Ecto neural progenitor cell (in vitro differentiated cells): Measurements from ENCODE around the gene NEK1.
"Not testable (repeated sequence)": the region's sequence is repeated elsewhere in the genome, so short reads cannot be mapped to it uniquely, and the experiment has no call there.

Experiments used
- DNase-seq: peaks from one replicate; pipeline ENCODE4 v3.0.0-alpha.2; 2018; ENCODE audit warnings: low spot score

NEK1 gene

GRCh38 chr4:169627307-169627706 lies 14.9 kb upstream of the NEK1 start:
- no peak for DNase-seq

GRCh38 chr4:169626331-169627282 lies 14.2 kb upstream of the NEK1 start:
- no peak for DNase-seq

- DNase-seq, result no peak
Observed at GRCh38 chr4:169625886-169626285, 13.5 kb upstream of the NEK1 start.

GRCh38 chr4:169624012-169624411 lies 11.6 kb upstream of the NEK1 start:
- not testable (repeated sequence) for DNase-seq

GRCh38 chr4:169622566-169622965 lies 10.2 kb upstream of the NEK1 start:
- no peak for DNase-seq

GRCh38 chr4:169621731-169622492 lies 9.5 kb upstream of the NEK1 start:
- DNase-seq, result no peak

- no peak for DNase-seq
Observed at GRCh38 chr4:169620880-169621248, 8.5 kb upstream of the NEK1 start.

GRCh38 chr4:169619958-169620879 lies 7.8 kb upstream of the NEK1 start, which contains the start of gene CLCN3:
Gene CLCN3, plus strand, starts transcription at chr4:169620578. Its CDS starts 15,351 bp downstream, at chr4:169635929.
- peak; percentile 99 for DNase-seq

GRCh38 chr4:169619518-169619957 lies 7.2 kb upstream of the NEK1 start:
- DNase-seq, result no peak

- DNase-seq, result no peak
Observed at GRCh38 chr4:169618986-169619385, 6.6 kb upstream of the NEK1 start.

GRCh38 chr4:169618286-169618685 lies 5.9 kb upstream of the NEK1 start:
- no peak for DNase-seq

GRCh38 chr4:169617306-169617705 lies 4.9 kb upstream of the NEK1 start:
- no peak for DNase-seq

GRCh38 chr4:169616846-169617245 lies 4.5 kb upstream of the NEK1 start:
- DNase-seq, result no peak

- DNase-seq, result no peak
Observed at GRCh38 chr4:169615467-169616106, 3.2 kb upstream of the NEK1 start.

GRCh38 chr4:169612871-169613859 lies 782 bp upstream of the NEK1 start:
- DNase-seq, result peak; percentile 71

- DNase-seq, result no peak
Observed at GRCh38 chr4:169611157-169611556, 1.2 kb downstream of the NEK1 start.

GRCh38 chr4:169604903-169605331 lies 7.5 kb downstream of the NEK1 start:
- DNase-seq, result no peak

- no peak for DNase-seq
Observed at GRCh38 chr4:169604131-169604900, 8.1 kb downstream of the NEK1 start.

- DNase-seq, result no peak
Observed at GRCh38 chr4:169603312-169603711, 9.1 kb downstream of the NEK1 start.
